Esophagus muscularis mucosa (tissue), 3 donors: ENCODE measurements around the gene C1GALT1C1.

ENCODE experiments used
- CTCF ChIP-seq, 3 experiments: fragments of 200-600 bp in 2 of 3; fragments of 450-650 bp in 1 of 3; sonication (generic) in 2 of 3; IDR thresholded peaks; one replicate each; pipeline ENCODE4 v1.5.1; 2017 to 2019; ENCODE audit warnings: antibody characterized with exemption in 3 of 3, mild to moderate bottlenecking in 2 of 3, moderate library complexity in 1 of 3
- POLR2A ChIP-seq: fragments of 450-650 bp; IDR thresholded peaks from one replicate; pipeline ENCODE4 v1.6.1; 2017; ENCODE audit warnings: antibody characterized with exemption, moderate library complexity, mild to moderate bottlenecking, low read depth

GRCh38 chrX:120647127-120647526 lies 17.3 kb upstream of the C1GALT1C1 start:
- TF ChIP-seq CTCF (IDR thresholded peaks at IDR 0.05), result no peak
- no peak for TF ChIP-seq POLR2A
